BJ (cell line): ENCODE measurements around the gene CHST8. TPM values are rescaled to one million over a fixed set of nuclear protein-coding genes. Genes with fewer than 3 reads are reported as not detected.

Experiments used
- CTCF ChIA-PET: fragments of 350-600 bp; formaldehyde crosslinking; extraction: SDS; loops from one replicate; lab custom pipeline; 2021; ENCODE audit warnings: antibody characterized with exemption, inconsistent platforms; lab: Yijun Ruan, JAX
- POLR2A ChIA-PET: fragments of 300-600 bp; sonication (Branson Sonifier 250); formaldehyde crosslinking; extraction: SDS; loops from one replicate; lab custom pipeline; 2021; ENCODE audit warnings: antibody characterized with exemption; lab: Charles Lee
- DNase-seq: peaks from one replicate; pipeline ENCODE4 v3.0.0-alpha.2; 2011; ENCODE audit warnings: low read depth
- H3K27me3 ChIP-seq: 2 replicates; pipeline ENCODE4 v1.6.0; 2011; ENCODE audit warnings: low read length; ENCODE audit not compliant: control insufficient read depth, insufficient read depth
- H3K36me3 ChIP-seq: 2 replicates; pipeline ENCODE4 v1.5.1; 2011; ENCODE audit warnings: low read length; ENCODE audit not compliant: control insufficient read depth, insufficient read depth
- H3K4me3 ChIP-seq: 2 replicates; pipeline ENCODE4 v1.5.1; 2011; ENCODE audit warnings: low read depth, mild to moderate bottlenecking, control low read depth, low read length
- polyA plus RNA-seq: library from polyadenylated mRNA; depleted of rRNA; stranded (reverse); fragments of >200 nt; gene quantifications from 2 replicates; pipeline ENCODE4 v1.2.3, GENCODE V29; 2011
- TF ChIP-seq, protein P1 (sequence below): IDR thresholded peaks from 2 replicates; pipeline ENCODE4 v1.5.1; 2011; ENCODE audit warnings: low read depth, mild to moderate bottlenecking, control low read depth, inconsistent platforms, low read length, moderate library complexity; ENCODE audit not compliant: insufficient read depth

The CHST8 gene
- polyA plus RNA-seq, 1 experiment, result 0.09 TPM

DNA sequence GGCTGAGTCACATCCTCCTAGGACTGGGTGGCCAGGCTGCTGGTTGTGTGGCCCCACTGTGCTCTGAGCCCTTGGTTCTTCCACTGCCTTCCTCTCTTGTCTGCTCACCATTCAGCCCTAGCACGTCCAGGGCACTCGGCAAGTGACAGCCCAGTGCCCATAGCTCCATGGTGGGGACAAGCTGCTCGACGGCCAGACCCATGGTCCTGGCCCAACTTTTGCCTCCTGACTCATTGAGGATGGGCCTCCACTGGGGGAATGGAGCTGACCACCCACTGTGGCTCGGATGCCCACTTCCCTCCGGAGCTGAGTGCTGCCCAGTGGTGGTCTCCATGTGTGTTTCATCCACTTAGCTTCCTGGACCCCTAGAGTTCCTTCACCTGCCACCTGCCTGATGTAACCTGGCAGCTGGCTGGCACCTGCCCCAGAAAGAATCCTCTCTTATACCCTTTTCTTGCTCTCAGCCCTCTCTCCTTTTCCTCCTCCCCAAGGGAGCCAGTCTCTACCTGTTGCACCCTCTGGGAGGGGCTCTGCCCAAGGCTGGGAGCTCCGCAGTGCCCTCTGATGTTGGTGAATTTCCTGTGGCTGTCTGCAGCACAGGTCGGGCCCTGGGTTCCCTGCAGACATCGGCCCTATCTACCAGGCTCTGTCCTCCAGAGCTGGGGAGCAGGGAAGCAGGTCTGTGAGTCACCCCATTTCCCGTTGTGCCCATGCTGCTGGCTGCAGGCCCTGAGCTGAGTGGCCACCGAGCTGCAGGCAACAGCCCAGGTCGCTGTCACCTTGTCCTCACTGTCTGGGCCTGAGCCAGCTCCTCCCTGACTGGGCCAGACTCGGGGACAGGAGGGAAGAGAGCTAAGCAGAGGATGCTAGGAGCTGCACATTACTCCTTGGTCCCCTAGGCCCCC, 7.4 kb downstream of the CHST8 start:
- CTCF ChIA-PET, result no interaction called here
- Histone ChIP-seq H3K27me3 (peaks cover 5% of the 10 kb centered on the region), H3K36me3 (no peaks in the 10 kb centered on the region), H3K4me3 (no peak overlapping the region)
- no peak for DNase-seq
- POLR2A ChIA-PET, result no interaction called here
- TF ChIP-seq, protein P1, sequence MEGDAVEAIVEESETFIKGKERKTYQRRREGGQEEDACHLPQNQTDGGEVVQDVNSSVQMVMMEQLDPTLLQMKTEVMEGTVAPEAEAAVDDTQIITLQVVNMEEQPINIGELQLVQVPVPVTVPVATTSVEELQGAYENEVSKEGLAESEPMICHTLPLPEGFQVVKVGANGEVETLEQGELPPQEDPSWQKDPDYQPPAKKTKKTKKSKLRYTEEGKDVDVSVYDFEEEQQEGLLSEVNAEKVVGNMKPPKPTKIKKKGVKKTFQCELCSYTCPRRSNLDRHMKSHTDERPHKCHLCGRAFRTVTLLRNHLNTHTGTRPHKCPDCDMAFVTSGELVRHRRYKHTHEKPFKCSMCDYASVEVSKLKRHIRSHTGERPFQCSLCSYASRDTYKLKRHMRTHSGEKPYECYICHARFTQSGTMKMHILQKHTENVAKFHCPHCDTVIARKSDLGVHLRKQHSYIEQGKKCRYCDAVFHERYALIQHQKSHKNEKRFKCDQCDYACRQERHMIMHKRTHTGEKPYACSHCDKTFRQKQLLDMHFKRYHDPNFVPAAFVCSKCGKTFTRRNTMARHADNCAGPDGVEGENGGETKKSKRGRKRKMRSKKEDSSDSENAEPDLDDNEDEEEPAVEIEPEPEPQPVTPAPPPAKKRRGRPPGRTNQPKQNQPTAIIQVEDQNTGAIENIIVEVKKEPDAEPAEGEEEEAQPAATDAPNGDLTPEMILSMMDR, result no peak

DNA sequence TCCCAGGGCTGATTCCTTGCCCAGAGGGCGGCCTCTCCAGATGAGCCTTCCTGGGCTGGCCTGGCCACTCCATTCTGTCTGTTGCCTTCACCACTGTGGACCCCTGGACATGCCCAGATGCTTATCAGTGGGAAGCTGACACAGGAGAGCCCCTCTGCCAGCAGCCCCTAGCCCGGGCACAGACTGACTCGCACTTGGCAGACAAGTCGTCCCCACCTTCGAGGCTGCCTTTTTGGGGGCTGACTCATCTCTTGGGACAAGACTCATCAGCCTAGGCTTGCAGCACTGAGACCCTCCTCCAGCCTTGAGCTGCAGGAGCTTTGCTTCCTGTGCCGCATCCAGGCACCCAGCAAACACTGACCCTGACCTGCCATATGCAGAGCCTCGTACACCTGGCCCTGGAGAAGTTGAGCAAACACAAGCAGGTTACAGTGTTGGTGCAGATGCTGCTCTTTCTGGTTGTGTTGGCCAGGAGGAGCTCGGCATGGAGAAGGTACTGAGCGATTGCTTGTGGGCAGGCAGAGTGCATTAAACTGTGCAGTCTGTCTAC, 8.1 kb downstream of the CHST8 start:
- no peak for DNase-seq
- TF ChIP-seq, protein P1, result no peak
- POLR2A ChIA-PET, result no interaction called here
- CTCF ChIA-PET, result no interaction called here
- Histone ChIP-seq H3K4me3 (no peak overlapping the region), H3K27me3 (no peaks in the 10 kb centered on the region; the same call in 1 of the 2 replicates), H3K36me3 (no peaks in the 10 kb centered on the region)

DNA sequence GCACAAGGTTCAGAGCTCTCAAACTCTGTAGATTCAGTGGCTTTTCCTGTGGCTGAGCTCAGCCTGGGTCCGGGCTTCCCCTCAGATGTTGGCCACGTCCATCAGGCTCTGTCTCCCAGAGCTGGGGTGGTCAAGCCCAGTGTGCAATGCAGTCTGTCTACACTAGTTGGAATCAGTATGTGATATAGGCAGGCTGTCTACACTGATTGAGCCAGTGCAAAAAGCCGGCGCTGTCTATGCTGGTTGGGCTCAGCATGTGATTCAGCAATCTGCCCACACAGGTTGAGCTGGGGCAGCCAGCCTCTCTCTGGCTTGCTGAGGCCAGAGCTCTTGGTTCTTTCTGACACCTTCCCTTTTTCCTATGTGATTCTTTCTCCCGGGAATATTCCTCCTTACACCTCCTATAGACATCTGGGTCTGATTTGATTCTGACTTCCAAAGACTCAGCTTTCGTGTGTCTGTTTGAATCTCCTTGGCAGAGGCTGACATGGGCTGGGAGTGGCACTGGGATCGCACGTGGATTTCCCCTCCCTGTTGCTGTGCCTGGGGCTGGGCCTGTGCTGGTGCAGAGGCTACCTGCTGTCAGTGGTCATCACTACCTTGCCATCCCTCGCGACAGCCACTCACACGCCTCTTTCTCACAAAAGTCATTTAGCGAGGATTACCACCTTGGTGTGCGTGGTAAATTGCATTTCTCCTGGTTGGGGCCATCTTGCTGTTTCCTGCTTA, 9.3 kb downstream of the CHST8 start:
- CTCF ChIA-PET, result no interaction called here
- Histone ChIP-seq H3K27me3 (no peaks in the 10 kb centered on the region), H3K36me3 (no peaks in the 10 kb centered on the region), H3K4me3 (no peak overlapping the region)
- TF ChIP-seq, protein P1, result no peak
- no peak for DNase-seq
- POLR2A ChIA-PET, result no interaction called here

DNA sequence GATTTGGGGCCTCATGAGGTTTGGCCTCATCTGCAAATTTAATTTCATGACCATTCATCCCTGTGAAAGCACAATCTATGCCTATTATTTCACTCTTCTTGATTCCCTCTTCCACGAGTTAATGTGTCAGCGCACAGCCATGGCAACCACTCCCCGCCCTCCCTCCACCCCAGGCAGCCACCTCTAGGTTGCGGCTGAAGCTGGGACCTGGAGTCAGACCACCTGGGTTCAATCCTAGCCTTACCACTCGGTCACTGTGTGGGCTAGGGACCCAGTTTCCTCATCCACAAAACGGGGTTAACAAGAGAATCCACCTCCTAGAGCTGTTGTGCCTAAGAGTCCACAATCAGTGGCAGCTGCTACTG, 9.8 kb downstream of the CHST8 start:
- no peak overlapping the region for H3K4me3 ChIP-seq
- ChIA-PET CTCF (no interaction called here), POLR2A (no interaction called here)
- TF ChIP-seq, protein P1, result no peak
- H3K36me3 ChIP-seq, result no peaks in the 10 kb centered on the region
- no peak for DNase-seq
- no peaks in the 10 kb centered on the region for H3K27me3 ChIP-seq
